Esophagus squamous epithelium (tissue), 5 donors: Measurements from ENCODE around the gene CDHR5. TPM values are rescaled to one million over a fixed set of nuclear protein-coding genes. Genes with fewer than 3 reads are reported as not detected.
A peak's percentile ranks its signal among the peaks of the same experiment; 100 is the strongest.

Experiments used
- DNase-seq: peaks from one replicate; lab custom pipeline; 2025; lab: John Stamatoyannopoulos, UW
- H3K27ac ChIP-seq, 4 donors: fragments of 200-600 bp; sonication (generic); one replicate each; pipeline ENCODE4 v1.5.1; 2016 to 2019; ENCODE audit warnings: mild to moderate bottlenecking in 1 of 4
- H3K27me3 ChIP-seq, 4 donors: fragments of 200-600 bp; sonication (generic); 1 replicate in 3 of 4; 2 replicates in 1 of 4; pipeline versions ENCODE4 v1.5.1 to v1.6.0; 2017 to 2021; ENCODE audit warnings: antibody characterized with exemption in 1 of 4
- H3K36me3 ChIP-seq, 3 donors: fragments of 200-600 bp; sonication (generic); one replicate each; pipeline ENCODE4 v1.5.1; 2016 to 2019
- H3K4me1 ChIP-seq, 3 donors: fragments of 200-600 bp; sonication (generic); one replicate each; pipeline ENCODE4 v1.5.1; 2017 to 2019
- H3K4me3 ChIP-seq, 4 donors: fragments of 200-600 bp; sonication (generic); 1 replicate in 3 of 4; 2 replicates in 1 of 4; pipeline ENCODE4 v1.5.1; 2016 to 2019; ENCODE audit warnings: mild to moderate bottlenecking in 2 of 4, moderate library complexity in 1 of 4
- H3K9me3 ChIP-seq, 3 donors: fragments of 200-600 bp; sonication (generic); one replicate each; pipeline ENCODE4 v1.5.1; 2016 to 2019
- POLR2A ChIP-seq, 4 donors: fragments of 450-650 bp; IDR thresholded peaks; one replicate each; pipeline ENCODE4 v1.6.1; 2017; ENCODE audit warnings: antibody characterized with exemption in 4 of 4, mild to moderate bottlenecking in 4 of 4, moderate library complexity in 3 of 4
- WGBS, 2 donors: methylation state at CpG; one replicate each; pipeline ENCODE4 v1.1.5; 2018; 5-methylcytosine and 5-hydroxymethylcytosine counted together
- intact Hi-C: fragments of 100-400 bp; cut with DNase I; formaldehyde crosslinking; loops from one replicate; pipeline ENCODE4 v1.15.0; 2022
- total RNA-seq, 4 donors: library from RNA; depleted of rRNA; stranded (reverse); fragments of >200 nt; gene quantifications; one replicate each; pipeline ENCODE4 v1.1.0, GENCODE V29; 2016
- TF ChIP-seq, protein P1 (sequence below), 6 experiments: fragments of 450-650 bp in 4 of 6; fragments of 200-600 bp in 2 of 6; sonication (generic) in 2 of 6; IDR thresholded peaks; one replicate each; pipeline ENCODE4 v1.5.1; 2016 to 2019; ENCODE audit warnings: antibody characterized with exemption in 6 of 6, mild to moderate bottlenecking in 4 of 6, moderate library complexity in 4 of 6
- donor health status: DM: yes; HTN: yes; CAD: no.

The CDHR5 gene
- total RNA-seq, 4 donors from 2014 or later, result not detected

DNA sequence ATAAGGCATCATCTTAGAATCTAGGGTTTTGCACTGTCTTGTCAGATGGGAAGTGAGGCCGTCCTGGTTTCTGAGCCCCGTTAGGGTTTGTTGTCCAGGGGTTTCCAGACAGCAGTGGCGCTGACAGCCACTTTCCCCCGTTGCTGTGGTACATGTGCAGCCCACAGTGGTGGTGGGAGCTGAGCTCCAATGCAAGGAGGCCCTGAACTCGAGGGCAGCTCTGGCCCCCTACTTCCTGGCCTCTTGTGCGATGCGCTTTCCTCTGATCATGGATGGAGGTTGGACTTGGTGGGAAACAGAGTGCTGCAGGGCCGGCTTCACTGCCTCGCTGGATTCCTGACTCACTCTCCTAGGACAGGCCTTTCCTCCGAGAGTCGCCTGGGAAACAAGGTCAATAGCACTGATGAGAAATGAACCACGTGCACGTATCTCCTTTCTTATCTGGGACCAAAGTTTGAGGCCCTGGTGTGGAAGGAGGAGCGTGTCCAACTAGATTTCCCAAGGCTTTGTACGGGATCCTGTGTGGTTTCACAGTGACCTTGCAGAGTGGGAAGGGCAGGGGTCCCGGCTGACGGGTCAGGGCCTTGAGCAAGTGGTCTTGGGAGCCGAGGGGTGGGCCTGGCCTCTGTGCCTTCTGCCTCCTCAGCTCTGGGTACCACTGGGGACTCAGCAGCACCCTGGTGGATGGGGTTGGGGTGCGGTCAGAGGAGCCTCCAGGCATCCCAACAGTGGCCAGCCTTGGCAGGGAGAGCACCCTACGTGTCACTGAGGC, 44.7 kb downstream of the CDHR5 start:
- WGBS, 2 donors, result 75 to 82% methylated on average over 11 to 13 of the region's 20 CpGs
- peak overlapping the region in 1 of 4 donors; percentile 99 for H3K27ac ChIP-seq
- H3K36me3 ChIP-seq, result peaks cover 10 to 39% (median 31%) of the 10 kb centered on the region in 3 donors
- peaks cover 34 to 54% (median 38%) of the 10 kb centered on the region in 3 donors for H3K4me1 ChIP-seq
- TF ChIP-seq, protein P1, sequence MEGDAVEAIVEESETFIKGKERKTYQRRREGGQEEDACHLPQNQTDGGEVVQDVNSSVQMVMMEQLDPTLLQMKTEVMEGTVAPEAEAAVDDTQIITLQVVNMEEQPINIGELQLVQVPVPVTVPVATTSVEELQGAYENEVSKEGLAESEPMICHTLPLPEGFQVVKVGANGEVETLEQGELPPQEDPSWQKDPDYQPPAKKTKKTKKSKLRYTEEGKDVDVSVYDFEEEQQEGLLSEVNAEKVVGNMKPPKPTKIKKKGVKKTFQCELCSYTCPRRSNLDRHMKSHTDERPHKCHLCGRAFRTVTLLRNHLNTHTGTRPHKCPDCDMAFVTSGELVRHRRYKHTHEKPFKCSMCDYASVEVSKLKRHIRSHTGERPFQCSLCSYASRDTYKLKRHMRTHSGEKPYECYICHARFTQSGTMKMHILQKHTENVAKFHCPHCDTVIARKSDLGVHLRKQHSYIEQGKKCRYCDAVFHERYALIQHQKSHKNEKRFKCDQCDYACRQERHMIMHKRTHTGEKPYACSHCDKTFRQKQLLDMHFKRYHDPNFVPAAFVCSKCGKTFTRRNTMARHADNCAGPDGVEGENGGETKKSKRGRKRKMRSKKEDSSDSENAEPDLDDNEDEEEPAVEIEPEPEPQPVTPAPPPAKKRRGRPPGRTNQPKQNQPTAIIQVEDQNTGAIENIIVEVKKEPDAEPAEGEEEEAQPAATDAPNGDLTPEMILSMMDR (IDR thresholded peaks at IDR 0.05), result no peak
- TF ChIP-seq POLR2A (IDR thresholded peaks at IDR 0.05), result no peak
- H3K27me3 ChIP-seq, result peaks cover 0 to 3% (median 0%) of the 10 kb centered on the region in 4 donors
- no peak for DNase-seq
- H3K4me3 ChIP-seq, result no peak overlapping the region
- intact Hi-C loops, result loop anchor here (5.0 kb wide), 1 partner anchor 32 kb away; no protein-coding TSS in a partner anchor
- H3K9me3 ChIP-seq, result no peaks in the 10 kb centered on the region

DNA sequence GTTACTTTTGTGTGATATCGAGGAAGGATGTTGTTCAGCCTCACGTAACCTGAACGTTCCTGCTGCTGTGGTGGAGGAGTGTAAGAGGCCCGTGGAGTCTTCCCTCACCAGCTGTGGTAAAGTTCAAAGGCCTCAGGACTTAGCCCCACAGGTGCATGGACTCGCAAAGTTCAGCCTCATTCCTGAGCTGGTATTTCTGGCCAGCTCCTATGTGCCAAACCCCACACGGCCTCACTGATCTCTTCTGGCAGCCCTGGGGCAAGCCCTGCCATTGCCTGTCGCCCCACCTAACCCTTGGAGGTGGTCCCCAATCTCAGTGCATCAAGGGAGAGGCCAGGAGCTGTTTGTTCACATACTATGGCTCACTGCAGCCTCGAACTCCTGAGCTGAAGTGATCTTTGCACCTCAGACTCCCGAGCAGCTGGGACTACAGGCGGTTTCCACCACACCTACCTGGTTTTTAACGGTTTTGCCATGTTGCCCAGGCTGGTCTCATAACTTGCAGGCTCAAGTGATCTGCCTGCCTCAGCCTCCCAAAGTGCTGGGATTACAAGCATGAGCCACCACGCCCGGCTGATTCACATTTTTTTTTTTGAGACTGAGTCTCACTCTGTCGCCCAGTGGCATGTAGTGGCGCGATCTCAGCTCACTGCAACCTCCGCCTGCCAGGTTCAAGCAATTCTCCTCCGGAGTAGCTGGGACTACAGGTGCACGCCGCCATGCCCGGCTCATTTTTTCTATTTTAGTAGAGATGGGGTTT, 46.3 kb downstream of the CDHR5 start:
- Histone ChIP-seq H3K4me1 (peaks cover 41 to 64% (median 43%) of the 10 kb centered on the region in 3 donors), H3K9me3 (no peaks in the 10 kb centered on the region)
- intact Hi-C loops, result loop anchor here (5.0 kb wide), 1 partner anchor 34 kb away; no protein-coding TSS in a partner anchor

DNA sequence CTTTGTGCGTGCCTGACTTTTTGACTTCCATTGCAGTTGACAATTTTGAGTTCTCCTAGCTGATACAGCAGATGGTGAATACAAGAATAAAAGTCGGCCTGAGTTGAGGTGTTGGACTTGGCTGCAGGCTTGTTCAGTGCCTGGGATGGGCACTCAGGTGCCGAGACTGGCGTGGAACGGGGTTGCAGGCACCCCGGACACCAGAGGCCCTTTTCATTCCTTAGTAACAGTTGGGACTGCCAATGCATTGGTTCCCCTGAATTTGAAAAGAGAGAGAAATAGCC, 47.2 kb downstream of the CDHR5 start:
- 39 to 41% methylated on average over 6 of the region's 6 CpGs for WGBS, 2 donors
- no peak for TF ChIP-seq POLR2A (IDR thresholded peaks at IDR 0.05)
- TF ChIP-seq, protein P1 (IDR thresholded peaks at IDR 0.05), result no peak
- Histone ChIP-seq H3K27ac (peak overlapping the region; percentile 94 to 99 (median 96)), H3K4me3 (peak overlapping the region; percentile 73 to 97 (median 82)), H3K36me3 (peaks cover 0 to 14% (median 10%) of the 10 kb centered on the region in 3 donors), H3K9me3 (no peaks in the 10 kb centered on the region), H3K4me1 (peaks cover 41 to 64% (median 43%) of the 10 kb centered on the region in 3 donors), H3K27me3 (peaks cover 0 to 9% (median 0%) of the 10 kb centered on the region in 4 donors)
- DNase-seq, result no peak
- intact Hi-C loops, result loop anchor here (5.0 kb wide), 1 partner anchor 35 kb away; no protein-coding TSS in a partner anchor

More for the DNA sequence above, 46.3 kb downstream of the CDHR5 start:
- Histone ChIP-seq H3K36me3 (peaks cover 3 to 23% (median 19%) of the 10 kb centered on the region in 3 donors), H3K4me3 (peak overlapping the region in 2 of 4 donors; percentile 87 to 97), H3K27me3 (peaks cover 0 to 9% (median 0%) of the 10 kb centered on the region in 4 donors), H3K27ac (peak overlapping the region; percentile 63 to 99 (median 95))
- WGBS, 2 donors, result 32 to 57% methylated on average over 17 to 21 of the region's 21 CpGs
- no peak for TF ChIP-seq POLR2A (IDR thresholded peaks at IDR 0.05)
- TF ChIP-seq, protein P1 (IDR thresholded peaks at IDR 0.05), result no peak
- DNase-seq, result no peak

DNA sequence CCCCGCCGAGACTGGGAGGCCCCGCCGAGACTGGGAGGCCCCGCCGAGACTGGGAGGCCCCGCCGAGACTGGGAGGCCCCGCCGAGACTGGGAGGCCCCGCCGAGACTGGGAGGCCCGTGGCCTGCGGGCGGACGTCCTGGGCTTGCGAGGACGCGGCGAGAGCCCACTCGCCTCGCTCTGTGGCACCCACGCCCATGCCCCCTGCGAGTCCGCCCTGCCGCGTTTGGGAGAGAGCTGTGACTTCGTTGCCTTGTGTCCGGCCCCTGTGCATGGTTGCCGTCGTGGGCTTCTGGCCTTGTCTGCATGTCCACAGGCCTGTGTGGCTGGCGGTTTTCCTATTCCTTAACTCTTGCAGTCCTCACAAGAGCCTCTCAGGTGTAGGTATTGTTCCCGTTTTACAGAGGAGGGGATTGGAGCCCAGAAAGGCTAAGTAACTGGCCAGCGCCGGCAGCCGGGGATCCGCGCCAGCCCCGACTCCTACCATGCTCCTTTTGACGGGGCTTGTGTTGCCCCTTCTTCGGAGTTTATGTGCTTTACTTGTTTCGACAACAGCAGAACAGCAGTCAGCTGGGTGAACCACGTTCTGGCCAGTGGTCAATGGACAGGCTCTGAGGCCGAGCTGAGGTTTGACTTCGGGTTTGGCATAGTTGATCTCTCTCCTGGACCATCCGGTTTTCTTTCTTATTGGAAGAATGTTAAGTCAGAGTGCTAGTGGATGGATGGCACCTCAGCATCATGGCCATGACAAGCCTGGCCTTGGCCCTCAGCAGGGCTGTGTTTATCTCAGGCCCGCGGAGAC, 47.7 kb downstream of the CDHR5 start:
- intact Hi-C loops, result loop anchor here (5.0 kb wide), 1 partner anchor 35 kb away; no protein-coding TSS in a partner anchor
- peak overlapping the region; percentile 73 to 97 (median 82) for H3K4me3 ChIP-seq
- no peak for TF ChIP-seq POLR2A (IDR thresholded peaks at IDR 0.05)
- TF ChIP-seq, protein P1 (IDR thresholded peaks at IDR 0.05), result no peak
- H3K27ac ChIP-seq, result peak overlapping the region; percentile 94 to 99 (median 96)
- peaks cover 0 to 9% (median 4%) of the 10 kb centered on the region in 3 donors for H3K36me3 ChIP-seq
- H3K27me3 ChIP-seq, result peaks cover 0 to 9% (median 0%) of the 10 kb centered on the region in 4 donors
- 10 to 16% methylated on average over 12 to 16 of the region's 48 CpGs for WGBS, 2 donors
- no peak for DNase-seq
- H3K4me1 ChIP-seq, result peaks cover 41 to 64% (median 43%) of the 10 kb centered on the region in 3 donors
- no peaks in the 10 kb centered on the region for H3K9me3 ChIP-seq
